OCI-M2 (cell line): ENCODE data around the gene WDR27.
"Not testable (repeated sequence)": the region's sequence is repeated elsewhere in the genome, so short reads cannot be mapped to it uniquely, and the experiment has no call there.

Source experiments
- DNase-seq: peaks from one replicate; lab custom pipeline; 2025; ENCODE audit not compliant: unreplicated experiment; lab: John Stamatoyannopoulos, UW

WDR27 gene

DNA sequence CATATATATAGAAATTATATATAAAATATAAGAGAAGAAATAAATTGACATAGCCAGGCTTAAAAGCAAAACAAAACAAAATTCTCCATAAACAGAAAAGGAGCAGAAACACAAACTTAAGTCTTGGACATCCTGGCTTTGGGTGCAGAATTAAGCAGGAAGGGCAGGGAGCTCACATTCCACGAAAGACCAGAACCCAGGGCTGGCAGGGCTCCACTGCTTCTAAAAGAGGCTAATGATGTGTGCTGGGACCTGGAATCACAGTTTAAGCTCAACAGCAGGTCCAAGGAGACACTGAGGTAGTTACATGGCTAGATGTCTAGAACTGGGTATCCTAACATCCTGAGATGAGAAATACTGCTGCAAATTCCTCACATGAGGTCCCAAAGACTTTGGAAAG lies 210.3 kb downstream of the WDR27 start:
- no peak for DNase-seq

DNA sequence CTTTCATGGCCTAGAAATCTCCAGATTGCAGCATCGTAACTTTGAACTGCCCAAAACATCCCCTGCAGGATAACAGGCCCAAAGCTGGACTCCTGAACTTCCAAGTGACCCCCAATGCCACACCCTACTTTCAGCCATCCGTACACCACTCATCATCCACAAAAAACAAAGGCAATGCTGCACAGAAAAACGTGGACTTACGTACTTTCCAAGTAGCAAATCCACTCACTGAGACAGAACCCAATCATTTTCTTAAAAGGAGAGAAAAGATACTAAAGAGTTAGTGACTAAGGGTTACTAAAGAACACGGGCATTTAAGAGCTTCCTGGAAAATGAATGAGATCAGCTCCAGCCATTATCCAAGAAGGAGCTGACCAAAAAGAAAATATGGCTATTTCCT lies 211.0 kb downstream of the WDR27 start:
- no peak for DNase-seq

DNA sequence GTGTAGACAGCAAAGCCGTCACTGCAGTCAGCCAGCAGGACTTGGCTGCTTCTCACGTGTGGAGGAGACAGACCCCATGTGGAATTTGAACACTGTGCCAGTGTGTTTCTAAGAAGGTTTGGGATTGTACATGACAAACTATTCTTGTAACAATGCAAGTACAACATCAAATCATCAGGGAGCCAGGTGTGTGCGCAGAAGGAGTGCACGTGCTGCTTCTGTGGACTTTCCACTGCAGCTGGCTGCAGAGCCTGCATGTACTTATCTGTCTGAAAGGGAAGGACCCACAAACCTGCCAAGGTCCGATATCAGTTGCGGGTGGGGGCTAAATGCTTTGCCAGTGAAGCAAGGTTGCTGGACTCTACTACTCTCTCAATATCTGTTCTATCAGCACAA lies 211.6 kb downstream of the WDR27 start:
- DNase-seq, result no peak

DNA sequence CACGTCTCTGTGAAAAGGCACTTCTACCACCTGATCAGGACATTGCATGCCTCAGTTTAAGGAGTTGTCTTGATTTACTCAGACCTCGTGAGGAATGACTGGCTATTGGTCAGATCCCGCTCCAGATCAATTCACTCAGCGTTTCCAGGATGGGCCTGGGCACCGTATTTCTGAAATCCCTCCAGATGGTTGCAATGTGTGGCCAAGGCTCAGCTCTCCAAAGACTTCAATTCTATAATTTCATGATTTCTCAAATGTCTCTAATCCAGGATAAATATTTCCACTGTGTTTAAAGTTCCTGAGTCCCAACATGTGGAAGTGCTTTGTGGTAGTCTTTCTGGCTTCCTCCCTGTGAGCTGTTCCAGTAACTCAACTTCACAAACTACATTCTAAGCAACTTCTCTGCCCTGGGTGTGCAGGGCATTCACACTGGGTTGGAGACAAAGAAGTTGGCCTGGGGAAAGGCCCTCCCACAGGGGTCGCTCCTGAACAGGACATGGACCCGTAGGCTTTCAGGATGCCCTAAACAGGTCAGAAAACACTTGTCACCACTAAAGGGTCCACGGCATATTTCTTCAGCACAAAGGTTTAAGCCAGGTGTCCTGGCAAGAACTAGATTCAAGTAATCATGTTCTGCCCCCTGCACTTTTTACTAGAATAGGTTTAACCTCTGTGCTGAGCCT lies 212.1 kb downstream of the WDR27 start:
- DNase-seq, result no peak

DNA sequence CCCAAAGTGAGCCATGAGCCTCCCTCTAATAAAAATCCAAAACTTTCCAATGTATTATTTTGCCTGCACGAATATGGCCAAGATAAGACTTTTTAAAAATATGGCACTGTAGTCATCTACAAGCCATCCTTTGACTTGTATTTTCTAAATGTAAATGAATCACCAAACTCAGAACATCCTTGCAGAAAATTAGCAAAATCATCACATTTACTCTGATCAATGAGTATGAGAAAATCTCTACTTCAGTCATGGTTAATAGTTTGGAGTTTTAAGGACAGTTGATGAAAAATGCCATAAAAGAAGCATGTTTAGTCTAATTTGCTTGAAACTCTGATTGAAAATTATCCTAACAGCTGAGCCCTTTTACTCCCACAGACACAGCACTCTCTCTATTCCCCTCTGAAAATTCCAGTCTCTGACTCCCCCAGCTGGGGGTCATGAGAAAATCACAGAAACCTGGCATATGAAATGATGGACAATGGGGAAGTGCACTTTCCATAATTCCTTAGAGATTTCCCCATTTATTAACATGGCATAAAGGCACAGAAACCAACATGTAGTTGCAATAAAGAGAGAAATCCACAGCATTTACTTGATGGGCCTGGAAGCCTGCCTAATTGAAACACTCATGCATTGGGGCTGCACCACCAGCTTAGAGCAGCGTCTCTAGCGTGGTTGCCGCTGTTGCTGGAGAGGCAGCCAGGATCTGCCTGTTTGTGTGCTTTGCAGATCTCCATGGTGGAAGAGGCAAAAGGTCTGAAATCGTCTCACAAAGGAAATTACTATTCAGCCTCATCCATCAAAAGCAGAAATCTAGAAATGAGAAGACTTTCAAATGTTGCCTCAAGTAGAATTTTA lies 214.0 kb downstream of the WDR27 start:
- DNase-seq, result no peak

DNA sequence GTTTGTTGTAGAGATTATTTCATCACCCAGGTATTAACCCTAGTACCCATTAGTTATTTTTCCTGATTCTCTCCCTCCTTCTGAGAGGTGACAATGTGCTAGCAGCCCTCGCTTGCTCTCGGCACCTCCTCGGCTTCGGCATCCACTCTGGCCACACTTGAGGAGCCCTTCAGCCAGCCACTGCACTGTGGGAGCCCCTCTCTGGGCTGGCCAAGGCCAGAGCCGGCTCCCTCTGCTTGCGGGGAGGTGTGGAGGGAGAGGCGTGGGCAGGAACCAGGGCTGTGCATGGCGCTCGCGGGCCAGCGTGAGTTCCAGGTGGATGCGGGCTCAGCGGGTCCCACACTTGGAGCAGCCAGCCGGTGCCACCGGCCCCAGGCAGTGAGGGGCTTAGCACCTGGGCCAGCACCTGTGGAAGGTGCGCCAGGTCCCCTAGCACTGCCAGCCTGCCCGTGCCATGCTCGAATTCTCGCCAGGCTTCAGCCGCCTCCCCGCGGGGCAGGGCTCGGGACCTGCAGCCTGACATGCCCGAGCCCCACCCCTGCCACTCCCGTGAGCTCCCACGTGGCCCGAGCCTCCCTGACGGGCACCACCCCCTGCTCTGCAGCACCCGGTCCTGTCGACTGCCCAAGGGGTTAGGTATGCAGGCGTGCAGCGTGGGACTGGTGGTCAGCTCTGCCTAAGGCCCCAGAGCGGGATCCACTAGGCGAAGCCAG lies 221.9 kb downstream of the WDR27 start:
- DNase-seq, result no peak

DNA sequence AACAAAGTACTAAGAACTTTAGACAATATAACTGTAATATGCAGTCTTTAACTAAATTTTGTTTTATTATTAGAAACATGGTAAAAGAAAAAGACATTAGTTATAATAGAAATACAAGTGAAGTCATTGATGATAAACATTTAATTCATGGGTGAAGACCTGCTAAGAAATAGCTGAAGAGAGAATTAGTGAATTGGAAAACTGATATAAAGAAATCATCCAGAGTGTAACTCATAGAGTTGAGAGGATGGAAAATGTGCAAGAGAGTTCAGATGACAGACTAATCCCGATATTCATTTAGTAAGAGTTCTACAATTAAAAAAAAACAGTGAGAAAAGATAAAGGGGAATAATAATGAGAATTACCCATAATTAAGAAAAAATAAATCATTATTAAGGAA lies 227.5 kb downstream of the WDR27 start:
- DNase-seq, result no peak

DNA sequence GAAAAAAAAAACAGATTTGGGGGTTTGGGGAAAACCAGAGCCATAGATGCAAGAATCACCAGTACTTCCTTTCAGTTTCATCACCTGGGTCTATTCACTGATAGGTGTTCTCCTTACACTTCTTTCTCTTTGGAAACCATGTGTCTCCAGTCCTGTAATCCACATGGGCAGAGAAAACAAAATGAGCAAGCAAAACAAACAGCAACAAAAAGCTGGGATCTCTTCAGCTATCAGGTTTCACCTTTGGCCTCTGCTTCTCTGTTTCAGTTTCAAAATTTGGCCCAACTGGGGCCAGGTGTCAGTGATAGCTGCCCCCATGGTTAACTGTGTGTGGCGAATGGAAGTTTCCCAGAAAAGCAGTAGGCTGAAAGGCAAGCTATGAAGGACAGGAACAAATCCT lies 228.2 kb downstream of the WDR27 start:
- no peak for DNase-seq

DNA sequence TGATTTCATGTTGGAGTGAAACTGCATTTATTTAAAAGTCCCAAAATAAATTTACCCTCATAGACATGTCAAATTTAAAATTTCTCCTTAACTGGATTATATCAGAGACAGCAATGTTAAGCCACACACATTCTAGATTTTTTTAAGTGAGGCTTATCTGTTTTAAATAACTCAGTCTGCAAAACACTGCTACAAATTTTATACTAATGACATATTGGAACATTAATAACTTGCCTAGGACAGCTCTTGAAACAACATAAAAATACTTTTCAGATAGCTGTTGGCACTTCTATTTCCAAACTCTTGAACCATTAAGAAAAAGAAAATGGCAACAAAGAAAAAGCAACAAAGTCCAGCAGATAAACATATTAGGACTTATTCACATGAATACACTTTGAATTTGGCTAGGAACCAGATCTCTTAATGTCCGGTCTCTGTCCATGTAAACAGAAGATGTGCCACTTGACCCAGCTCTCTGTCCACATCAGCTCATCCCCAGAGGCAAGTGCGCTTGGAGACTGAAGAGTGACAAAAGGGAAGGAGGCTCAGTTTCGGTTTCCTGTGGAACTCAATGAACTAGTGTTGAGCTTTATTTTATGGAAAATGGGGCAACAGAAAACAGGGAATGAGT lies 228.9 kb downstream of the WDR27 start:
- no peak for DNase-seq

DNA sequence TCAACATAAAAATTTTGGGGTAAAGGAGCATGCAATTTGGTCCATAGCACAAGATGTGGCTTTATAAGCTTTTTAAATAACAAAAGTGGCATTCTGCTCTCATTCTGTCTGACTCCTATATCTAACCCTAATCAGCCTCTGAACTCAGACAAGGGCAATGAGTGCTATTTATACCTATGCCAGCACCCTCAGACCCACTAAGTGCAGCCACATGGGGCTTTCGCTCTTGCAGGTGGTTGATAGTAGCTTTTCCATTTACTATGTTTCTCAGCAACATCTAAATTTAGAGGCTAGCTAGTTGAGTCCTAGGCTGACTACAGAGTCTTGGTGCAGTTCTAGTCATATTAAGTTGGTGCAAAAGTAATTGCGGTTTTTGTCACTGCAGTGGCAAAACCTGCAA lies 231.0 kb downstream of the WDR27 start:
- DNase-seq, result no peak

DNA sequence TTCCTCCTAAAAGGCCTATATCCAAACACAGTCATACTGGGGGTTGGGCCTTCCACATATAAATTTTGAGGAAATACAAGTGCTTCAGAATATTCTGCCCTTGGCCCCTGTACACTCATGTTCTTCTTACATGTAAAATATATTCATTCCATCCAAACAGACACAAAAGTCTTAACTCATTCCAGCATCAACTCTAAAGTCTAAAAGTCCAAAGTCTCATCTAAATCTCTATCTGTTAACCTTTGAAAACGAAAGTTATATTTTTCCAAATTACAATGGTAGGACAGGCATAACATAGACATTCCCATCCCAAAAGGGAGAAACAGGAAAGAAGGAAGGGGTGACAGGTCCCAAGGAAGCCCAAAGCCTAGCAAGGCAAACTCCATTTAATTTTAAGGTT lies 232.8 kb downstream of the WDR27 start:
- DNase-seq, result no peak

DNA sequence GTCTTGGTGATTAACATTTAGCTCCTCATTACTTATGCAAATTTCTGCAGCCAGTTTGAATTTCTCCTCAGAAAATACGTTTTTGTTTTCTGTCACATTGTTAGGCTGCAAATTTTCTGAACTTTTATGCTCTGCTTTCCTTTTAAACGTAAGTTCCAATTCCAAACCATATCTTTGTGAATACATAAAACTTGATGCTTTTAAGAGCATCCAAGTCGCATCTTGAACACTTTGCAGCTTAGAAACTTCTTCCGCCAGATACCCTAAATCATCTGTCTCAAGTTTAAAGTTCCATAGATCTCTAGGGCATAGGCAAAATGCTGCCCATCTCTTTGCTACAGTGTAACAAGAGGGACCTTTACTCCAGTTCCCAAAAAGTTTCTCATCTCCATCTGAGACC lies 234.1 kb downstream of the WDR27 start:
- DNase-seq, result not testable (repeated sequence)

DNA sequence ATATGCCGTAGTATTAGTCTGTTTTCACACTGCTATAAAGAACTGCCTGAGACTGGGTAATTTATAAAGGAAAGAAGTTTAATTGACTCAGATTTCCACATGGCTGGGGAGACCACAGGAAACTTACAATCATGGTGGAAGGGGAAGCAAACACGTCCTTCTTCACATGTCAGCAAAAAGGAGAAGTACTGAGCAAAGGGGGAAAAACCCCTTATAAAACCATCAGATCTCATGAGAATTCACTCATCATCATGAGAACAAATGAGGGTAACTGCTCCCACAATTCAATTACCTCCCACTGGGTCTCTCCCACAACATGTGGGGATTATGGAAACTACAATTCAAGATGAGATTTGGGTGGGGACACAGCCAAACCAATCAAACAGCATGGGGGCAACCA lies 235.6 kb downstream of the WDR27 start:
- DNase-seq, result not testable (repeated sequence)

DNA sequence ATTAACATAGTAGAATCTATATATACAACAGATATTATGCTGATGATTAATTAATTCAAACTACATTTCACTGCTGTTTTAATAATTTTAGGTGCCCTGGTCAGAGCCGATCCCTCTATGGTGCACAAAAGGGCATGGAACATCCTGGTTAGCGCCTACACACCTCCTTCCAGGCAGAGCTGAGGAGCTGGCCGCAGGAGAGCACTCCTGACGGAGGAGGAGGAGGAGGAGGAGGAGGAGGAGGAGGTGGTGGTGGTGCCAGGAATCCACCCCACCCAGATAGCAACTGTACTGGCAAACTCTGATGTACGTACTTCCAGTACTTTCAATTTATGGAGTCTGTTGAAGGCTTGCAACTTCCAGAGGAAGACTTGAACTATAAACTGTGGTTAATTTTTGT lies 244.1 kb downstream of the WDR27 start:
- no peak for DNase-seq

DNA sequence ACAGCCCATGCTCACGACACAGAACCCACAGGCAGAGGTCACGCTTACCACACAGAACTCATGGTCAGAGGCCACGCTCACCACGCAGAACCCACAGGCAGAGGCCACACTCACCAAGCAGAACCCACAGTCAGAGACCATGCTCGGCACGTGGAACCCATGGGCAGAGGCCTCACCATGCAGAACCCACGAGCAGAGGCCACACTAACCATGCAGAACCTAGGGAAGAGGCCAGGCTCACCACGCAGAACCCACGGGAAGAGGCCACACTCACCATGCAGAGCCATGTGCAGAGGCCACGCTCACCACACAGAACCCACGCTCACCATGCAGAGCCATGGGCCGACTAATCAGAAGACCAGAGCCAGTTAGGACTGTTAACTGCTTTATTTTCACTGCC lies 245.0 kb downstream of the WDR27 start:
- DNase-seq, result no peak

DNA sequence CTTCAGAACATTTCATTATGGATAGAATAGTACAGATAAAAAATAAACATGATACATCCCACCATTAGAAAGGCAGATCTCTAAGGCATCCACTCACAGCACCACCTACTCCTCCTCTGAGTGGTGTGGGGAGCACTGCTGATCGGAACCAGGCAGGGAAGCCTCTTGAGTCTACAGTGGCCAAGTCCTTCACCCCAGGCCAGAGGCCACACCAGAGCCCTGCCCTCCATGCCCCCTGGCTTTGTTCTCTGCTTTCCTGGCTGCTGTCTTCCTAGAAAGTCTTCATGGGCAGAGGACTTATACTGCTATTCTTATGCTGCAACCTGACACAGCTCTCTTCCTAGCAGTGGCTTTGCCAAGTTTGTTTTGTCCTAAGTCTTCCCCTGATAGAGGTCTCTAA lies 246.4 kb downstream of the WDR27 start:
- DNase-seq, result no peak

DNA sequence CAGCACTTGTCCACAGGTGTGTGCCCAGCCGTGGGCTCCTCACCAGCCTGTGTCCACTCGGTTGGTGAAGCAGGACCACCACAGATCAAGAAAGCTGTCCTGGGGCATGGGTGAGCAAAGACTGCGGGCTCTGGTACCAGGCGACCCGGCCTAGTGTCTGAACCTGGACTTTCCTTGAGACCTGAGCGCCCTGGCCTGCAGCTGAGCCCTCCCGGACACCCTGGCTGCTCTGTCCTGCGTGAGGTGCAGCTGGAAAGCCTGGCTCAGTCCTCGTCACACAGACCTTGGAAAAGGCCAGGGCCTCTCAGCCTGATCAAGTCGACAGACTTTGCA lies 247.0 kb downstream of the WDR27 start:
- DNase-seq, result no peak

DNA sequence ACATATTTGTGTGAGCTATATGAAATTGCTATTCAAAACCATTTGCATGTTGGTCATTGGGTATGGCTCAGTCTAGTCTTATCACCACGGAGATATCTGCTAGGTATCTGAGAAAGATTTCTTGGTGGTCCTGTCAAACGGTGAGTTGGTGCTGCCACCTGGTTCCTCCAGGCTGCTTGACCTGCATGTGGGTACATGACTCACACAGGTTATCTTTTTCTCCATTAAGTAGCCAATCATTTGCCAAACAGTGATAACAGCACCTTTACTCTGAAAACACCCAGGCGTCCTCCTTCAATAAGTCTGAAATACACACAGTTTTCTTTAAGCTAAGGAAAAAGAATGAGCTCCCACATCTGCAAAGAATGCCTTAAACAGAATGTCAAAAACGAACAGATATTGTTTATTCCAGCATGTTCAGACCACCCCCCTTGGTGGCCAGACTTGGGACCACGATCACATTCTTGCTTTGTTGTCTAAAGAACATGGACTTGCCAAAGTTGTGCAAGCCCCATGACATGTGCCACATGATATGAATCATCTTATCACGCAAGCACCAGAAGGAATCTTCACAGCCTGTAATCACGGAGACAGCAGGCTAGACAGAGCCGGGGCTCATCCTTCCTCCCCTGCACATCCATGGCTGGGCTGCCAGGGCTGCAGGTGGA lies 247.5 kb downstream of the WDR27 start:
- no peak for DNase-seq

DNA sequence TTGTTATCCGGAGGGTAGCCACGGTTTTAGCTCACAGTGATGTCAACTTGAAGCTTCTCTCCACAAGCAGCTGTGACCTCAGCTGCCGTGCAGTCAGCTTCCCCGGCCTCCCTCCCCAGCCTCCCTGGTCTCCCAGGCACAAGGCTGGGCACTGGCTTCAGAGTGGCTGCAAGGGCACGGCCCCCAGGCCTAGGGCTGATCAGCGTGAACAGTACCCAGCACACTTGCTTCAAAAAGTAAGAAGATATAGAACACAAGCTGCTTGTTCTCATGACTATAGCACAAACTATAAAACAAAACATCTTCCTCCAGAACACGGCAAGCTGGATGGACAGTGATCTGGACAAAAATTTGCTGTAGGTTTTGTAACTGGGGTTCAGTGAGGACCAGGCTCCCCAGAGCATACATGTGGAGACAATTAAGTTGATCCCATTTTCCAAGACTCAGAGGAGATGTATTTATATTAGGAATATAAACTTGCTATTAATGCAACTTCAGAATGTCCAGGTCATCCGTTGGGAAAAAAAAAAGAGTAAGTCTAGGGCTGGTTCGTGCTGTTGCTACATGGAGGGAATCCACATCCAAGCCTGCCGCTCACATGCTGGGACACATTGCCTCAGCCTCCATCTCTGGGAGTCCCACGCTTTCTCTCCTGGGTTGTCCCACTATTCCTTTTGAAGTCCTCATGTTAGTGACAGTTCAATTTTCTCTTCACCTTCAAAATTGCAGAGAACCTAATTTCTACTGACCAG lies 248.8 kb downstream of the WDR27 start:
- DNase-seq, result no peak

DNA sequence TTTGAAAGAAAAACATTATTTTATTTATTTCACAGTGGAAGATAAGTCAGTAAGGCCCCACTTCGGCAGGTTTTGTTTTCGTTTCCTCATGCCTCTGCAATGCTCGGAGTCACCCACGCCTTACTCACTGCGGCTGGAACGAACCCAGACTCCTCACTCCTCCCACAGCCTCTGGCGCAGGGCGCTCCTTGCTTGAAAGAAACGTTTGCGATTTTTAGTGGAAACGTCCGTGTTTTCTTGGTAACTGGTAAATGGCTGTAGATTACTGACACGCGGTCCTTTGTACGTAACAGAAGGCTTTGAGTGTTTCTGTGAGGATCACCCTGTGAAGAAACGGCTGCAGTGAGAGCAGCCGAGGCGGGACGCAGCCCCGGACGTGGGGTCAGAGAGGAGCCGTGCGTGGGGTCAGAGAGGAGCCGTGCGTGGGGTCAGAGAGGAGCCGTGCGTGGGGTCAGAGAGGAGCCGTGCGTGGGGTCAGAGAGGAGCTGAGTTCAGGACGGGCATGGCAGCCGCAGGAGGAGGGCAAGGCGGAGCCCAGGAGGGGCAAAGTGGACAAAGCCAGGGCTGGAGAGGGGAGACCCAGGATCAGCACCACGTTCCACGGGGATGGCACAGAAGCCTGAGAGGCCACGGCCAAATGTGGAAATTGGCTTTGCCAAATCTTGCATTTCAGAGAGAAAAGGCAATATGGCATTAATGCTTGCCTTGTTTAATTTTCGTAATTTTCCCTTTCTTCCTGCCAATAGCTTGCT lies 249.5 kb downstream of the WDR27 start:
- no peak for DNase-seq
